H1 (cell line): ENCODE results near the gene TTYH2. TPM values are rescaled to one million over a fixed set of nuclear protein-coding genes. Genes with fewer than 3 reads are reported as not detected.

Source experiments
- CTCF ChIA-PET: fragments of 300-600 bp; sonication (Branson Sonifier 250); formaldehyde crosslinking; loops from one replicate; lab custom pipeline; 2021; ENCODE audit not compliant: partially characterized antibody; lab: Charles Lee
- POLR2A ChIA-PET: fragments of 300-600 bp; sonication (Branson Sonifier 250); formaldehyde crosslinking; loops from one replicate; lab custom pipeline; 2021; ENCODE audit warnings: inconsistent platforms; ENCODE audit not compliant: partially characterized antibody; lab: Charles Lee
- DNase-seq, 2 experiments: peaks; one replicate each; pipeline versions ENCODE4 v3.0.0 to v3.0.0-alpha.2; 2010 to 2022; ENCODE audit warnings: low spot score in 2 of 2, low read depth in 1 of 2, mixed read lengths in 1 of 2
- FAIRE-seq: peaks from 2 replicates; lab custom pipeline; 2011; peaks lifted over from hg19 to GRCh38; lab: Jason Lieb, UNC
- H2AFZ ChIP-seq: 2 replicates; pipeline ENCODE4 v1.8.1; 2012; ENCODE audit warnings: low read length, inconsistent platforms
- H2AK5ac ChIP-seq: 2 replicates; pipeline ENCODE4 v1.6.1; 2013; ENCODE audit warnings: low read depth, low read length
- H2BK120ac ChIP-seq: replicated peaks from 2 replicates; pipeline ENCODE3; 2013; ENCODE audit warnings: low read depth, low read length, inconsistent platforms
- H2BK12ac ChIP-seq: 2 replicates; pipeline ENCODE4 v1.6.1; 2013; ENCODE audit warnings: low read depth, low read length
- H2BK15ac ChIP-seq: 2 replicates; pipeline ENCODE4 v1.6.1; 2013; ENCODE audit warnings: low read length
- H2BK20ac ChIP-seq: 2 replicates; pipeline ENCODE4 v1.6.1; 2013; ENCODE audit warnings: low read length
- H2BK5ac ChIP-seq: 2 replicates; pipeline ENCODE4 v1.6.1; 2013; ENCODE audit warnings: low read depth, low read length
- H3K14ac ChIP-seq: 2 replicates; pipeline ENCODE4 v1.6.1; 2013; ENCODE audit warnings: inconsistent platforms; ENCODE audit not compliant: insufficient read length
- H3K18ac ChIP-seq: 2 replicates; pipeline ENCODE4 v1.6.1; 2013; ENCODE audit warnings: low read length; ENCODE audit errors: extremely low read depth
- H3K23ac ChIP-seq: 2 replicates; pipeline ENCODE4 v1.6.1; 2013; ENCODE audit warnings: inconsistent platforms; ENCODE audit not compliant: insufficient read length
- H3K23me2 ChIP-seq: 2 replicates; pipeline ENCODE4 v1.6.1; 2013; ENCODE audit warnings: low read depth, low read length
- H3K27ac ChIP-seq: 2 replicates; pipeline ENCODE4 v1.6.1; 2011; ENCODE audit warnings: low read depth, low read length, inconsistent platforms
- H3K27me3 ChIP-seq, 4 experiments: replicated peaks in 1 of 4; 1 replicate in 1 of 4; 2 replicates in 3 of 4; pipeline versions ENCODE4 v1.6.1 to v1.8.1; 2011 to 2013; ENCODE audit warnings: low read length in 3 of 4, mild to moderate bottlenecking in 3 of 4, inconsistent platforms in 2 of 4, mixed read lengths in 2 of 4, moderate library complexity in 1 of 4; ENCODE audit not compliant: control insufficient read depth in 3 of 4, insufficient read depth in 3 of 4; ENCODE audit errors: extremely low read depth in 1 of 4
- H3K36me3 ChIP-seq, 4 experiments: 2 replicates each; pipeline versions ENCODE4 v1.6.1 to v1.8.1; 2011 to 2013; ENCODE audit warnings: mild to moderate bottlenecking in 4 of 4, low read length in 3 of 4, moderate library complexity in 2 of 4, control low read depth in 1 of 4, inconsistent platforms in 1 of 4; ENCODE audit not compliant: insufficient read depth in 4 of 4, control insufficient read depth in 2 of 4
- H3K4ac ChIP-seq: replicated peaks from 2 replicates; pipeline ENCODE3; 2013; ENCODE audit warnings: low read length, low read depth, mixed read lengths, inconsistent platforms; ENCODE audit not compliant: insufficient read length
- H3K4me1 ChIP-seq, 4 experiments: replicated peaks in 1 of 4; 1 replicate in 1 of 4; 2 replicates in 3 of 4; pipeline versions ENCODE4 v1.6.1 to v1.8.1; 2011 to 2013; ENCODE audit warnings: low read length in 3 of 4, inconsistent platforms in 2 of 4, mixed read lengths in 1 of 4; ENCODE audit not compliant: insufficient read depth in 4 of 4, control insufficient read depth in 3 of 4
- H3K4me2 ChIP-seq, 2 experiments: 2 replicates each; pipeline versions ENCODE4 v1.6.1 to v1.8.1; 2011 to 2013; ENCODE audit warnings: low read depth in 2 of 2, low read length in 2 of 2, control low read depth in 1 of 2, inconsistent platforms in 1 of 2, mild to moderate bottlenecking in 1 of 2; ENCODE audit not compliant: insufficient read depth in 1 of 2
- H3K4me3 ChIP-seq, 4 experiments: fragments of 200-600, 300-600 bp in 1 of 4; sonication (generic), shearing (Covaris generic), sonication (Bioruptor Twin) in 1 of 4; 2 replicates each; pipeline versions ENCODE4 v1.5.1 to v1.8.1; 2011 to 2016; ENCODE audit warnings: low read length in 4 of 4, low read depth in 3 of 4, control low read depth in 2 of 4, inconsistent platforms in 2 of 4, mild to moderate bottlenecking in 2 of 4, mixed read lengths in 1 of 4, moderate library complexity in 1 of 4; ENCODE audit not compliant: insufficient read depth in 2 of 4; ENCODE audit errors: extremely low read depth in 1 of 4
- H3K56ac ChIP-seq: replicated peaks from 2 replicates; pipeline ENCODE3; 2013; ENCODE audit warnings: low read depth, mild to moderate bottlenecking, mixed read lengths, low read length, inconsistent platforms; ENCODE audit not compliant: insufficient read length
- H3K79me1 ChIP-seq: 2 replicates; pipeline ENCODE4 v1.6.1; 2013; ENCODE audit warnings: low read depth, low read length, control low read depth
- H3K79me2 ChIP-seq, 2 experiments: 2 replicates each; pipeline versions ENCODE4 v1.6.1 to v1.8.1; 2012 to 2013; ENCODE audit warnings: low read length in 2 of 2, mild to moderate bottlenecking in 2 of 2, inconsistent platforms in 1 of 2; ENCODE audit not compliant: insufficient read depth in 2 of 2, control insufficient read depth in 1 of 2
- H3K9ac ChIP-seq, 4 experiments: replicated peaks in 1 of 4; 1 replicate in 1 of 4; 2 replicates in 3 of 4; pipeline versions ENCODE4 v1.6.1 to v1.8.1; 2011 to 2013; ENCODE audit warnings: low read depth in 3 of 4, low read length in 3 of 4, control low read depth in 2 of 4, mild to moderate bottlenecking in 2 of 4, moderate library complexity in 2 of 4, inconsistent platforms in 1 of 4; ENCODE audit errors: extremely low read depth in 1 of 4
- H3K9me3 ChIP-seq, 2 experiments: 2 replicates each; pipeline versions ENCODE4 v1.6.1 to v1.8.1; 2012 to 2013; ENCODE audit warnings: mild to moderate bottlenecking in 2 of 2, moderate library complexity in 2 of 2, control low read depth in 1 of 2, inconsistent platforms in 1 of 2, low read depth in 1 of 2, low read length in 1 of 2, mixed read lengths in 1 of 2; ENCODE audit not compliant: insufficient read depth in 2 of 2
- H4K20me1 ChIP-seq, 2 experiments: replicated peaks in 1 of 2; 2 replicates each; pipeline versions ENCODE3 to v1.8.1; 2011 to 2013; ENCODE audit warnings: inconsistent platforms in 2 of 2, low read length in 2 of 2, mild to moderate bottlenecking in 1 of 2; ENCODE audit not compliant: insufficient read depth in 2 of 2, control insufficient read depth in 1 of 2
- H4K5ac ChIP-seq: 2 replicates; pipeline ENCODE4 v1.6.1; 2013; ENCODE audit warnings: low read length, low read depth, mixed read lengths, inconsistent platforms; ENCODE audit not compliant: insufficient read length
- H4K8ac ChIP-seq: 2 replicates; pipeline ENCODE4 v1.8.0; 2013; ENCODE audit warnings: mild to moderate bottlenecking, moderate library complexity, low read length, inconsistent platforms; ENCODE audit not compliant: insufficient read depth; ENCODE audit errors: extremely low read depth
- H4K91ac ChIP-seq: replicated peaks from 2 replicates; pipeline ENCODE3; 2013; ENCODE audit warnings: low read length, mixed read lengths, inconsistent platforms; ENCODE audit not compliant: insufficient read length
- EP300 ChIP-seq, 2 experiments: IDR thresholded peaks; 1 replicate in 1 of 2; 2 replicates in 1 of 2; pipeline ENCODE4 v1.6.1; 2011 to 2012; ENCODE audit warnings: low read depth in 2 of 2, low read length in 2 of 2, mild to moderate bottlenecking in 2 of 2, borderline replicate concordance in 1 of 2, inconsistent platforms in 1 of 2, moderate library complexity in 1 of 2
- EZH2 ChIP-seq: fragments of 200-600 bp; sonication (generic); IDR thresholded peaks from 2 replicates; pipeline ENCODE4 v1.7.1; 2012; ENCODE audit warnings: low read depth, mild to moderate bottlenecking, moderate library complexity, low read length, inconsistent platforms; ENCODE audit not compliant: severe bottlenecking
- WGBS, 2 experiments: shearing (Covaris generic) in 1 of 2; methylation state at CpG; one replicate each; pipeline versions ENCODE4 v1.1.6 to v1.1.7; 2013 to 2015; ENCODE audit warnings: low lambda C conversion rate in 2 of 2, mixed read lengths in 2 of 2, inconsistent platforms in 1 of 2, low coverage in 1 of 2, missing lambda C conversion rate in 1 of 2; ENCODE audit not compliant: insufficient replicate concordance in 2 of 2, insufficient coverage in 1 of 2, insufficient read length in 1 of 2; ENCODE audit errors: extremely low coverage in 1 of 2, missing lambda C conversion rate in 1 of 2; 5-methylcytosine and 5-hydroxymethylcytosine counted together
- polyA plus RNA-seq, 7 experiments: library from polyadenylated mRNA; depleted of rRNA in 3 of 7; stranded (reverse) in 5 of 7; unstranded in 2 of 7; fragments of >200 nt in 5 of 7; fragments of 200-250 nt in 2 of 7; gene quantifications; 1 replicate in 5 of 7; 2 replicates in 1 of 7; 4 replicates in 1 of 7; pipeline versions ENCODE4 v1.2.1 to v1.2.3, GENCODE V29; 2011 to 2013; ENCODE audit warnings: missing spikeins in 2 of 7, mixed read lengths in 2 of 7
- total RNA-seq: library from RNA; stranded (reverse); fragmentation: NEBNext Ultra II Directional; extraction: Animal tissue kit (Norgen Biotek cat#: 25700); gene quantifications from 2 replicates; pipeline ENCODE4 v1.2.1, GENCODE V29; 2021

Gene TTYH2
- total and polyA plus RNA-seq, 2 of the 8 experiments (the other 6 are each of a cell fraction or from before 2014, with no cell fraction given) = 3.2 to 9.2 TPM

- Histone ChIP-seq H3K79me2 (no peaks in the 10 kb centered on the region), H4K5ac (no peak overlapping the region), H2BK12ac (peak overlapping the region; percentile 29; the same call in 1 of the 2 replicates), H2BK20ac (no peak overlapping the region), H3K27me3 (peaks cover 2 to 20% (median 11%) of the 10 kb centered on the region in 4 experiments; a peak in 6 of 7 replicates), H3K36me3 (peaks cover 12 to 13% (median 13%) of the 10 kb centered on the region in 4 experiments), H2BK5ac (0 out of 2 replicates have a peak overlapping the region, but pooled peaks have one; percentile 75), H3K56ac (no peak overlapping the region), H3K9ac (no peak overlapping the region), H4K20me1 (peaks cover 7 to 14% of the 10 kb centered on the region in 2 experiments), H2AFZ (no peak overlapping the region), H3K27ac (no peak overlapping the region), H3K14ac (no peak overlapping the region), H4K91ac (no peak overlapping the region), H3K23ac (no peak overlapping the region), H3K23me2 (peaks cover 21% of the 10 kb centered on the region), H2AK5ac (no peak overlapping the region), H3K4ac (no peak overlapping the region), H3K9me3 (no peaks in the 10 kb centered on the region), H3K18ac (no peak overlapping the region; the same call in 1 of the 2 replicates), H2BK15ac (no peak overlapping the region), H4K8ac (no peak overlapping the region), H3K4me2 (peak overlapping the region; percentile 84 to 88), H3K4me1 (peaks cover 8 to 21% (median 20%) of the 10 kb centered on the region in 4 experiments), H3K4me3 (peak overlapping the region; percentile 56 to 64 (median 62)), H2BK120ac (no peak overlapping the region), H3K79me1 (no peaks in the 10 kb centered on the region; the same call in 1 of the 2 replicates)
- ChIA-PET POLR2A (interaction anchor here (1.0 to 6.9 kb wide), 8 partner anchors 8 to 83 kb away, joined by 3 to 65 read pairs (median 4); partner anchors contain the start of gene RPL38), CTCF (interaction anchor here (0.9 to 1.5 kb wide), 4 partner anchors 8 to 129 kb away, joined by 3 to 6 read pairs (median 5); no protein-coding TSS in a partner anchor)
- FAIRE-seq = no peak
- WGBS, 2 experiments = 29% methylated on average over 8 of the region's 33 CpGs; no CpG with 5 or more reads in 1 of the 2 experiments
- peak in 1 of 2 experiments; percentile 57 for DNase-seq
- TF ChIP-seq EP300 (IDR thresholded peaks at IDR 0.05; ENCODE audit: borderline replicate concordance in 1 of 2, low read depth in 2 of 2, low read length in 2 of 2) (no peak), EZH2 (peak; percentile 28)
These were observed 555 bp downstream of the TTYH2 start for GRCh38 chr17:74213861-74214391.
